ENCODE data around the gene ECT2L. TPM values are rescaled to one million over a fixed set of nuclear protein-coding genes. Genes with fewer than 3 reads are reported as not detected.
"Not testable (repeated sequence)": the region's sequence is repeated elsewhere in the genome, so short reads cannot be mapped to it uniquely, and the experiment has no call there.

ECT2L gene
- total RNA-seq, 2 experiments from 2014 or later = not detected

GRCh38 chr6:138891255-138891986, 95.5 kb downstream of the ECT2L start:
- Mint-ChIP-seq H3K4me1 (no peaks in the 10 kb centered on the region), H3K4me3 (no peak overlapping the region), H3K36me3 (ENCODE audit: low read depth) (peaks cover 4% of the 10 kb centered on the region), H3K27me3 (no peaks in the 10 kb centered on the region), H3K27ac (no peak overlapping the region), H3K9me3 (no peaks in the 10 kb centered on the region)
- ChIA-PET CTCF (no interaction called here), POLR2A (no interaction called here)
- no peak for DNase-seq

GRCh38 chr6:138896104-138896756, 100.3 kb downstream of the ECT2L start:
- no peaks in the 10 kb centered on the region for H3K9me3 Mint-ChIP-seq
- ChIA-PET POLR2A (interaction anchor here (0.6 kb wide), 1 partner anchor 1728 kb away, joined by 3 read pairs; no protein-coding TSS in a partner anchor), CTCF (no interaction called here)
- H3K27me3 Mint-ChIP-seq = no peaks in the 10 kb centered on the region
- no peak for DNase-seq
- peaks cover 28% of the 10 kb centered on the region for H3K36me3 Mint-ChIP-seq (ENCODE audit: low read depth)
- H3K4me1 Mint-ChIP-seq = no peaks in the 10 kb centered on the region
- H3K27ac Mint-ChIP-seq = no peak overlapping the region
- H3K4me3 Mint-ChIP-seq = no peak overlapping the region

- H3K4me1 Mint-ChIP-seq = no peaks in the 10 kb centered on the region
- ChIA-PET CTCF (no interaction called here), POLR2A (no interaction called here)
- H3K4me3 Mint-ChIP-seq = no peak overlapping the region
- no peaks in the 10 kb centered on the region for H3K9me3 Mint-ChIP-seq
- no peak for DNase-seq
- peaks cover 31% of the 10 kb centered on the region for H3K36me3 Mint-ChIP-seq (ENCODE audit: low read depth)
- no peaks in the 10 kb centered on the region for H3K27me3 Mint-ChIP-seq
- H3K27ac Mint-ChIP-seq = no peak overlapping the region
These were observed 101.1 kb downstream of the ECT2L start for GRCh38 chr6:138897031-138897430.

GRCh38 chr6:138907167-138907566, 111.3 kb downstream of the ECT2L start:
- peaks cover 52% of the 10 kb centered on the region for H3K36me3 Mint-ChIP-seq (ENCODE audit: low read depth)
- H3K4me1 Mint-ChIP-seq = no peaks in the 10 kb centered on the region
- H3K4me3 Mint-ChIP-seq = no peak overlapping the region
- ChIA-PET CTCF (interaction anchor here (1.1 kb wide), 1 partner anchor 82 kb away, joined by 4 read pairs; no protein-coding TSS in a partner anchor), POLR2A (no interaction called here)
- H3K9me3 Mint-ChIP-seq = no peaks in the 10 kb centered on the region
- no peaks in the 10 kb centered on the region for H3K27me3 Mint-ChIP-seq
- H3K27ac Mint-ChIP-seq = no peak overlapping the region
- no peak for DNase-seq

- no peak for DNase-seq
- POLR2A ChIA-PET = no interaction called here
- Mint-ChIP-seq H3K27me3 (no peaks in the 10 kb centered on the region), H3K36me3 (ENCODE audit: low read depth) (peaks cover 64% of the 10 kb centered on the region), H3K27ac (no peak overlapping the region), H3K4me1 (no peaks in the 10 kb centered on the region), H3K4me3 (no peak overlapping the region), H3K9me3 (no peaks in the 10 kb centered on the region)
- CTCF ChIA-PET = no interaction called here
These were observed 113.6 kb downstream of the ECT2L start for GRCh38 chr6:138909511-138909910.

- CTCF ChIA-PET = no interaction called here
- H3K27me3 Mint-ChIP-seq = no peaks in the 10 kb centered on the region
- no peak overlapping the region for H3K27ac Mint-ChIP-seq
- H3K36me3 Mint-ChIP-seq (ENCODE audit: low read depth) = peaks cover 65% of the 10 kb centered on the region
- POLR2A ChIA-PET = no interaction called here
- no peak overlapping the region for H3K4me3 Mint-ChIP-seq
- H3K4me1 Mint-ChIP-seq = no peaks in the 10 kb centered on the region
- DNase-seq = no peak
- H3K9me3 Mint-ChIP-seq = no peaks in the 10 kb centered on the region
These were observed 114.1 kb downstream of the ECT2L start for GRCh38 chr6:138909975-138910374.

GRCh38 chr6:138912308-138912707, 116.4 kb downstream of the ECT2L start:
- ChIA-PET CTCF (no interaction called here), POLR2A (no interaction called here)
- H3K27ac Mint-ChIP-seq = no peak overlapping the region

GRCh38 chr6:138914701-138915100, 118.8 kb downstream of the ECT2L start:
- no peaks in the 10 kb centered on the region for H3K4me1 Mint-ChIP-seq

More at GRCh38 chr6:138912308-138912707, 116.4 kb downstream of the ECT2L start:
- Mint-ChIP-seq H3K4me3 (no peak overlapping the region), H3K36me3 (ENCODE audit: low read depth) (peaks cover 57% of the 10 kb centered on the region), H3K9me3 (no peaks in the 10 kb centered on the region), H3K27me3 (no peaks in the 10 kb centered on the region), H3K4me1 (no peaks in the 10 kb centered on the region)
- no peak for DNase-seq

GRCh38 chr6:138920906-138921305, 125.0 kb downstream of the ECT2L start:
- POLR2A ChIA-PET = no interaction called here
- DNase-seq = no peak
- CTCF ChIA-PET = no interaction called here
- H3K27ac Mint-ChIP-seq = no peak overlapping the region
- peaks cover 20% of the 10 kb centered on the region for H3K36me3 Mint-ChIP-seq (ENCODE audit: low read depth)
- no peaks in the 10 kb centered on the region for H3K4me1 Mint-ChIP-seq
- no peaks in the 10 kb centered on the region for H3K9me3 Mint-ChIP-seq
- no peaks in the 10 kb centered on the region for H3K27me3 Mint-ChIP-seq
- no peak overlapping the region for H3K4me3 Mint-ChIP-seq

More at GRCh38 chr6:138914701-138915100, 118.8 kb downstream of the ECT2L start:
- no peak for DNase-seq
- Mint-ChIP-seq H3K4me3 (no peak overlapping the region), H3K36me3 (ENCODE audit: low read depth) (peaks cover 50% of the 10 kb centered on the region), H3K27me3 (no peaks in the 10 kb centered on the region), H3K9me3 (no peaks in the 10 kb centered on the region), H3K27ac (no peak overlapping the region)
- ChIA-PET POLR2A (no interaction called here), CTCF (no interaction called here)

GRCh38 chr6:138923561-138923960, 127.7 kb downstream of the ECT2L start:
- no peak overlapping the region for H3K27ac Mint-ChIP-seq
- H3K9me3 Mint-ChIP-seq = no peaks in the 10 kb centered on the region
- H3K4me3 Mint-ChIP-seq = no peak overlapping the region
- ChIA-PET POLR2A (no interaction called here), CTCF (no interaction called here)
- H3K36me3 Mint-ChIP-seq (ENCODE audit: low read depth) = peaks cover 22% of the 10 kb centered on the region
- no peak for DNase-seq
- no peaks in the 10 kb centered on the region for H3K4me1 Mint-ChIP-seq
- no peaks in the 10 kb centered on the region for H3K27me3 Mint-ChIP-seq

- Mint-ChIP-seq H3K27me3 (no peaks in the 10 kb centered on the region), H3K36me3 (ENCODE audit: low read depth) (peaks cover 18% of the 10 kb centered on the region), H3K27ac (no peak overlapping the region), H3K4me1 (no peaks in the 10 kb centered on the region), H3K4me3 (no peak overlapping the region), H3K9me3 (no peaks in the 10 kb centered on the region)
- ChIA-PET CTCF (no interaction called here), POLR2A (no interaction called here)
- DNase-seq = no peak
These were observed 129.9 kb downstream of the ECT2L start for GRCh38 chr6:138925806-138926205.

GRCh38 chr6:138926579-138926978, 130.7 kb downstream of the ECT2L start:
- H3K27ac Mint-ChIP-seq = no peak overlapping the region
- ChIA-PET POLR2A (no interaction called here), CTCF (interaction anchor here (0.6 kb wide), 1 partner anchor 681 kb away, joined by 3 read pairs; no protein-coding TSS in a partner anchor)
- no peaks in the 10 kb centered on the region for H3K9me3 Mint-ChIP-seq
- H3K27me3 Mint-ChIP-seq = no peaks in the 10 kb centered on the region
- no peaks in the 10 kb centered on the region for H3K4me1 Mint-ChIP-seq
- H3K4me3 Mint-ChIP-seq = no peak overlapping the region
- DNase-seq = no peak
- H3K36me3 Mint-ChIP-seq (ENCODE audit: low read depth) = peaks cover 18% of the 10 kb centered on the region

GRCh38 chr6:138931660-138932059, 135.8 kb downstream of the ECT2L start:
- Mint-ChIP-seq H3K27ac (no peak overlapping the region), H3K9me3 (no peaks in the 10 kb centered on the region), H3K4me3 (no peak overlapping the region), H3K27me3 (no peaks in the 10 kb centered on the region), H3K36me3 (ENCODE audit: low read depth) (peaks cover 19% of the 10 kb centered on the region), H3K4me1 (peaks cover 2% of the 10 kb centered on the region)
- no peak for DNase-seq
- ChIA-PET CTCF (interaction anchor here (1.0 to 1.2 kb wide), 2 partner anchors 39 to 57 kb away, joined by 4 to 5 read pairs; no protein-coding TSS in a partner anchor), POLR2A (no interaction called here)

- DNase-seq, CTCF ChIA-PET, H3K27me3 Mint-ChIP-seq, H3K4me1 Mint-ChIP-seq, H3K27ac Mint-ChIP-seq, H3K9me3 Mint-ChIP-seq, POLR2A ChIA-PET, H3K4me3 Mint-ChIP-seq: not testable (repeated sequence)
- peaks cover 41% of the 10 kb centered on the region for H3K36me3 Mint-ChIP-seq (ENCODE audit: low read depth)
These were observed 141.0 kb downstream of the ECT2L start for GRCh38 chr6:138936873-138937272.
